CD4-positive, alpha-beta T cell treated with Interleukin-15 for 1 hour (primary cell): ENCODE data around the gene RHO.

ENCODE experiments used
- DNase-seq: peaks from one replicate; pipeline ENCODE4 v3.0.0-alpha.2; 2020

The RHO gene

GRCh38 chr3:129563332-129563731 is 34.9 kb downstream of the RHO start:
- DNase-seq: no peak

- no peak for DNase-seq
These were observed 35.6 kb downstream of the RHO start for GRCh38 chr3:129563850-129564535.

GRCh38 chr3:129564981-129565644 is 36.7 kb downstream of the RHO start:
- DNase-seq: no peak

GRCh38 chr3:129565902-129566301 is 37.5 kb downstream of the RHO start:
- DNase-seq: no peak

- no peak for DNase-seq
These were observed 38.8 kb downstream of the RHO start for GRCh38 chr3:129567176-129567705.

GRCh38 chr3:129567939-129568338 is 39.5 kb downstream of the RHO start:
- no peak for DNase-seq

- DNase-seq: no peak
These were observed 41.4 kb downstream of the RHO start for GRCh38 chr3:129569856-129570255.

- DNase-seq: no peak
These were observed 43.4 kb downstream of the RHO start for GRCh38 chr3:129571605-129572547.

GRCh38 chr3:129572603-129573002 is 44.2 kb downstream of the RHO start:
- no peak for DNase-seq

- DNase-seq: no peak
These were observed 45.1 kb downstream of the RHO start for GRCh38 chr3:129573493-129573892.

- DNase-seq: no peak
These were observed 45.8 kb downstream of the RHO start for GRCh38 chr3:129574206-129574605.

GRCh38 chr3:129575233-129575996 is 47.0 kb downstream of the RHO start:
- DNase-seq: no peak

GRCh38 chr3:129575997-129576384 is 47.6 kb downstream of the RHO start:
- no peak for DNase-seq

GRCh38 chr3:129576514-129577352 is 48.3 kb downstream of the RHO start:
- peak; percentile 87 for DNase-seq

GRCh38 chr3:129577366-129577765 is 48.9 kb downstream of the RHO start:
- no peak for DNase-seq

- peak; percentile 70 for DNase-seq
These were observed 49.7 kb downstream of the RHO start for GRCh38 chr3:129577925-129578786.

GRCh38 chr3:129579991-129580390 is 51.6 kb downstream of the RHO start:
- DNase-seq: no peak

- no peak for DNase-seq
These were observed 53.2 kb downstream of the RHO start for GRCh38 chr3:129581623-129582022.

- no peak for DNase-seq
These were observed 54.4 kb downstream of the RHO start for GRCh38 chr3:129582799-129583198.

GRCh38 chr3:129583289-129583688 is 54.9 kb downstream of the RHO start:
- no peak for DNase-seq

GRCh38 chr3:129584631-129585030 is 56.2 kb downstream of the RHO start:
- no peak for DNase-seq
